Activated CD4-positive, alpha-beta T cell treated with anti-CD3 and anti-CD28 coated beads for 36 hours (primary cell): ENCODE data around the gene NMRK1. TPM values are rescaled to one million over a fixed set of nuclear protein-coding genes. Genes with fewer than 3 reads are reported as not detected.
A peak's percentile ranks its signal among the peaks of the same experiment; 100 is the strongest.

Source experiments
- ATAC-seq: fragments of 200-7000 bp; cut with Tn5 transposase; one replicate; pipeline ENCODE4 v1.10.0; 2021; ENCODE audit warnings: mild to moderate bottlenecking, moderate library complexity
- CTCF ChIA-PET: fragments of 350-600 bp; sonication (Branson Sonifier 250); formaldehyde crosslinking; loops from one replicate; lab custom pipeline; 2021; ENCODE audit warnings: antibody characterized with exemption; lab: Charles Lee
- POLR2A ChIA-PET: fragments of 350-600 bp; sonication (Branson Sonifier 250); formaldehyde crosslinking; loops from one replicate; lab custom pipeline; 2021; ENCODE audit warnings: antibody characterized with exemption, inconsistent platforms; lab: Charles Lee
- DNase-seq: peaks from one replicate; pipeline ENCODE4 v3.0.0-alpha.2; 2020
- H3K27ac Mint-ChIP-seq: one replicate; pipeline ENCODE4 v1.8.0; 2021; ENCODE audit warnings: mixed read lengths
- H3K27me3 Mint-ChIP-seq: one replicate; pipeline ENCODE4 v1.8.0; 2021; ENCODE audit warnings: mixed read lengths
- H3K36me3 Mint-ChIP-seq: one replicate; pipeline ENCODE4 v1.8.0; 2021; ENCODE audit warnings: low read depth, mixed read lengths
- H3K4me1 Mint-ChIP-seq: one replicate; pipeline ENCODE4 v1.8.0; 2021; ENCODE audit warnings: mixed read lengths
- H3K4me3 Mint-ChIP-seq: one replicate; pipeline ENCODE4 v1.8.0; 2021; ENCODE audit warnings: mild to moderate bottlenecking, moderate library complexity, mixed read lengths
- H3K9me3 Mint-ChIP-seq: one replicate; pipeline ENCODE4 v1.8.0; 2021; ENCODE audit warnings: low read depth, mixed read lengths
- intact Hi-C, 2 experiments: fragments of 100-400 bp; cut with DNase I in 1 of 2; cut with micrococcal nuclease in 1 of 2; formaldehyde crosslinking; loops; one replicate each; pipeline versions ENCODE4 v1.14.2 to v1.15.1; 2022 to 2024; cut with DNase I, micrococcal nuclease
- total RNA-seq, 2 experiments: library from RNA; stranded (reverse); gene quantifications; one replicate each; pipeline ENCODE4 v1.2.3, GENCODE V29; 2021

Gene NMRK1
- total RNA-seq, 2 experiments from 2014 or later = 20.9 to 29.2 TPM

DNA sequence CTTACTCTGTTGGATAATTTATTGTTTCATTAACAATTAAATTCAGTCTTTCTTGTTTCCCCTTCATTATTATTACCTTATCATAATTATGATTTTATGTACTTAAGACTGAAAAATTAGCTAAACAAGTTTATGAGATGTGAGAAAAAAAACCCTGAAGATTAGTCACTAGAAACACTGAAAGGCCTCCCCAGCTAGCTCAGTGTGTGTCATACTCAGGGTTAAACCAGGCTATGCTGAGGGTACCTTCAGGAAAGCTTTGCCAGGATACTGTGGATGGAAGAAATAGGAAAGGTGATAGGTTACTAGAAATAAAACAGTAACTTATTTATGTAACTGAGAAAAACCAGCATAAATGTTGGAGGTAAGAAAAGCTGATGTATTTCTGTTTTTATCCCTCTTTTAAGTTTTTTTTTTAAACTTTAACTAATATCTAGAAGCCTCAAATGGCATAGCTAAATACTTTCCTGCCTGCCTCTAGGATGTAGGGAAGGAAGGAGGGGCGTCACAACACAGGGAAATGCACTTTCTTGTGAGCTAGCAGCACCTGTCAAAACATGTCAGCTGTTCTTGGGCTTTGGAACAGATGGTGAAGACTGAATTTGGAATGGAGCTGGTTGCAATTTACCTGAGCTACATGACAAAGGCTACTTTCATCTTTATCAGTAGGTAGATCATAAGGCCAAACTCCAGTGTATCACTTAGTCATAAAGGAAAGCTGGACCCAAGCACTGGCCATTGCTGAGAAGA lies 24.2 kb downstream of the NMRK1 start:
- Mint-ChIP-seq H3K27me3 (no peaks in the 10 kb centered on the region), H3K4me1 (peaks cover 8% of the 10 kb centered on the region), H3K36me3 (peaks cover 26% of the 10 kb centered on the region), H3K4me3 (no peak overlapping the region), H3K9me3 (no peaks in the 10 kb centered on the region), H3K27ac (peak overlapping the region; percentile 51)
- ChIA-PET POLR2A (interaction anchor here (1.1 kb wide), 1 partner anchor 35 kb away, joined by 4 read pairs; the partner anchor contains the start of gene CARNMT1), CTCF (interaction anchor here (0.6 to 1.4 kb wide), 4 partner anchors 14 to 290 kb away, joined by 3 read pairs; no protein-coding TSS in a partner anchor)
- DNase-seq (no peak), ATAC-seq (peak; percentile 39)
- intact Hi-C loops = no loop called here

- CTCF ChIA-PET = interaction anchor here (1.5 kb wide), 1 partner anchor 10 kb away, joined by 3 read pairs; no protein-coding TSS in a partner anchor
Observed at GRCh38 chr9:75061169-75061568, 26.8 kb downstream of the NMRK1 start.

GRCh38 chr9:75054368-75055001 lies 33.5 kb downstream of the NMRK1 start:
- ATAC-seq = no peak
- Mint-ChIP-seq H3K4me3 (no peak overlapping the region), H3K27ac (no peak overlapping the region), H3K9me3 (no peaks in the 10 kb centered on the region), H3K4me1 (no peaks in the 10 kb centered on the region), H3K27me3 (no peaks in the 10 kb centered on the region), H3K36me3 (peaks cover 3% of the 10 kb centered on the region)
- intact Hi-C loops = no loop called here
- ChIA-PET CTCF (interaction anchor here (1.0 kb wide), 1 partner anchor 308 kb away, joined by 3 read pairs; no protein-coding TSS in a partner anchor), POLR2A (no interaction called here)
- no peak for DNase-seq

More at GRCh38 chr9:75061169-75061568, 26.8 kb downstream of the NMRK1 start:
- H3K9me3 Mint-ChIP-seq = no peaks in the 10 kb centered on the region
- peaks cover 4% of the 10 kb centered on the region for H3K4me1 Mint-ChIP-seq
- H3K27ac Mint-ChIP-seq = no peak overlapping the region
- ATAC-seq (no peak), DNase-seq (no peak)
- no peaks in the 10 kb centered on the region for H3K27me3 Mint-ChIP-seq
- POLR2A ChIA-PET = no interaction called here
- H3K4me3 Mint-ChIP-seq = no peak overlapping the region
- H3K36me3 Mint-ChIP-seq = peaks cover 19% of the 10 kb centered on the region
- intact Hi-C loops = no loop called here

GRCh38 chr9:75053869-75054268 lies 34.1 kb downstream of the NMRK1 start:
- CTCF ChIA-PET = no interaction called here
- no peaks in the 10 kb centered on the region for H3K4me1 Mint-ChIP-seq
- POLR2A ChIA-PET = no interaction called here
- H3K9me3 Mint-ChIP-seq = no peaks in the 10 kb centered on the region
- H3K4me3 Mint-ChIP-seq = no peak overlapping the region
- H3K27me3 Mint-ChIP-seq = no peaks in the 10 kb centered on the region
- H3K36me3 Mint-ChIP-seq = no peaks in the 10 kb centered on the region
- H3K27ac Mint-ChIP-seq = no peak overlapping the region
- ATAC-seq (no peak), DNase-seq (no peak)
- intact Hi-C loops = no loop called here

DNA sequence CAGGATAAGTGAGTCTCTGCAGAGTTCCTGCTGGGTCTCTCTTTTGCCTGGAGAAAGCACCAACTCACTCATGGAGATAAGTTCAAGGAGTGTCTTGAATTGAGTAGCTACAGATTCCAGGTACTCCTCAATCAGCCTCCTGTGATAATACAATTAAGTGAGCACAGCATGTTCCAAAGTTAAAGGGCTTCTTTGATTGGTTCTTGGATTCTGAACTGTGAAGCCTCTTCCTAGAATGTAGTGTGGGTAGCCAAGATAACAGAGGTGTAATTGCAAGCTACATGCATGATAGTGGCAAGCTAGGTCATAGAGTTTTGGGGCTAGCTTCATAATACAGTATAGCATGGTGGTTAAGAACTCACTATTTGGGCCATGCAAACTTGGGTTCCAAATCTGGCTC lies 36.7 kb downstream of the NMRK1 start:
- H3K27me3 Mint-ChIP-seq = no peaks in the 10 kb centered on the region
- H3K27ac Mint-ChIP-seq = no peak overlapping the region
- no peaks in the 10 kb centered on the region for H3K9me3 Mint-ChIP-seq
- H3K4me3 Mint-ChIP-seq = no peak overlapping the region
- ChIA-PET POLR2A (no interaction called here), CTCF (no interaction called here)
- H3K4me1 Mint-ChIP-seq = no peaks in the 10 kb centered on the region
- H3K36me3 Mint-ChIP-seq = no peaks in the 10 kb centered on the region
- ATAC-seq (no peak), DNase-seq (no peak)
- intact Hi-C loops = no loop called here

DNA sequence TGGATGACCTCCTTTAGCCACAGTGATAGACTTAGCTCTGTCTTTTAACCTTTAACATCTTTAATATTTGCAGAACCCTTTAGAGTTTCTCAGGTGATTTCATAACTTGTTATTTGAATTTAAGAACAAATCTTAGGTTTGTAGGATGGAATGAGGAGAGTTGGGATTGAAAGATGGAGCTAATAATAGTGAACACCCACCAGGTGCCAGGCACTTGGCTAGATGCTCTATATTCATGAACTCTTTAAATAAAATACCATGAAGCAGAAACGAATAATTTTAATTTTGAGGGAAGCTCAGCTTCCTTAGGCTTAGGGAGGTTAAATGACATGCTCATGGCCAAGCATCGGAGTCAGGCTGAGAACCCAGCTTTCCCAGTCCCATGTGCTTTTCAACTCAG lies 40.4 kb downstream of the NMRK1 start:
- intact Hi-C loops = no loop called here
- peaks cover 8% of the 10 kb centered on the region for H3K27me3 Mint-ChIP-seq

GRCh38 chr9:75046725-75047345 lies 41.1 kb downstream of the NMRK1 start:
- ChIA-PET POLR2A (no interaction called here), CTCF (interaction anchor here (0.7 to 1.9 kb wide), 4 partner anchors 9 to 269 kb away, joined by 3 to 5 read pairs (median 4); no protein-coding TSS in a partner anchor)
- no peak overlapping the region for H3K4me3 Mint-ChIP-seq
- no peaks in the 10 kb centered on the region for H3K36me3 Mint-ChIP-seq
- no peaks in the 10 kb centered on the region for H3K9me3 Mint-ChIP-seq
- ATAC-seq = no peak
- DNase-seq = no peak
- H3K27me3 Mint-ChIP-seq = peaks cover 8% of the 10 kb centered on the region
- H3K27ac Mint-ChIP-seq = no peak overlapping the region
- H3K4me1 Mint-ChIP-seq = no peaks in the 10 kb centered on the region
- intact Hi-C loops = no loop called here

More for the DNA sequence above, 40.4 kb downstream of the NMRK1 start:
- H3K27ac Mint-ChIP-seq = no peak overlapping the region
- H3K36me3 Mint-ChIP-seq = no peaks in the 10 kb centered on the region
- ChIA-PET CTCF (interaction anchor here (0.5 to 1.9 kb wide), 3 partner anchors 22 to 96 kb away, joined by 3 to 5 read pairs (median 3); no protein-coding TSS in a partner anchor), POLR2A (no interaction called here)
- H3K9me3 Mint-ChIP-seq = no peaks in the 10 kb centered on the region
- no peaks in the 10 kb centered on the region for H3K4me1 Mint-ChIP-seq
- DNase-seq (no peak), ATAC-seq (no peak)
- no peak overlapping the region for H3K4me3 Mint-ChIP-seq

GRCh38 chr9:75041041-75041440 lies 46.9 kb downstream of the NMRK1 start:
- ATAC-seq (no peak), DNase-seq (no peak)
- intact Hi-C loops = no loop called here
- Mint-ChIP-seq H3K4me3 (no peak overlapping the region), H3K4me1 (peaks cover 5% of the 10 kb centered on the region), H3K27ac (no peak overlapping the region), H3K9me3 (no peaks in the 10 kb centered on the region), H3K27me3 (peaks cover 8% of the 10 kb centered on the region), H3K36me3 (no peaks in the 10 kb centered on the region)
- ChIA-PET CTCF (interaction anchor here (0.6 to 0.7 kb wide), 2 partner anchors 33 to 324 kb away, joined by 3 read pairs; no protein-coding TSS in a partner anchor), POLR2A (interaction anchor here (0.6 kb wide), 1 partner anchor 36 kb away, joined by 5 read pairs; no protein-coding TSS in a partner anchor)

DNA sequence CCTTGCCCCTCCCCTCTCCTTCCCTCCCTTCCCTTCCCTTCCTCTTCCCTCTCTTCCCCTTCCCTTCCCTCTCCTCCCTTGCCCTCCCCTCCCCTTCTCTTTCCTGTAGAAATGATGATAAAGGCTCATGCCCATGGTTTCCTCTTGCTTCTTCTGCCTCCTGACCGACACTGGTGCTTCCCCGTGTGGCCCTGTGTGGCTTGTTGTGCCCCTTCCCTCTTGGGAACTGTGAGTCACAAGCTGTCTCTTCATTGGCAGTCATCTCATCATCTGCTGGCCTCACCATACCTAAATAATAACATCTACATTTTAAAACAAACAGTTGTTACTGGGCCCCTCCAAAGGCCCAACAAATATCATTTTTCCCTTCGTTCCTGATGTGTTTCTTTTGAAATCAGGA lies 48.2 kb downstream of the NMRK1 start:
- no peak overlapping the region for H3K4me3 Mint-ChIP-seq
- POLR2A ChIA-PET = no interaction called here
- DNase-seq (peak; percentile 56), ATAC-seq (peak; percentile 80)
- no peaks in the 10 kb centered on the region for H3K36me3 Mint-ChIP-seq
- no peaks in the 10 kb centered on the region for H3K9me3 Mint-ChIP-seq
- CTCF ChIA-PET = interaction anchor here (1.7 kb wide), 1 partner anchor 13 kb away, joined by 3 read pairs; no protein-coding TSS in a partner anchor
- H3K4me1 Mint-ChIP-seq = peaks cover 5% of the 10 kb centered on the region
- intact Hi-C loops = no loop called here
- H3K27me3 Mint-ChIP-seq = peaks cover 3% of the 10 kb centered on the region
- H3K27ac Mint-ChIP-seq = no peak overlapping the region

- H3K27me3 Mint-ChIP-seq = peaks cover 3% of the 10 kb centered on the region
- ATAC-seq = no peak
- no peak overlapping the region for H3K4me3 Mint-ChIP-seq
- H3K36me3 Mint-ChIP-seq = no peaks in the 10 kb centered on the region
- ChIA-PET CTCF (interaction anchor here (0.6 to 1.7 kb wide), 3 partner anchors 8 to 13 kb away, joined by 3 to 4 read pairs (median 3); partner anchors contain the start of gene CARNMT1), POLR2A (no interaction called here)
- peaks cover 5% of the 10 kb centered on the region for H3K4me1 Mint-ChIP-seq
- intact Hi-C loops = no loop called here
- no peak overlapping the region for H3K27ac Mint-ChIP-seq
- H3K9me3 Mint-ChIP-seq = no peaks in the 10 kb centered on the region
- DNase-seq = no peak
Observed at GRCh38 chr9:75039009-75039408, 48.9 kb downstream of the NMRK1 start.

DNA sequence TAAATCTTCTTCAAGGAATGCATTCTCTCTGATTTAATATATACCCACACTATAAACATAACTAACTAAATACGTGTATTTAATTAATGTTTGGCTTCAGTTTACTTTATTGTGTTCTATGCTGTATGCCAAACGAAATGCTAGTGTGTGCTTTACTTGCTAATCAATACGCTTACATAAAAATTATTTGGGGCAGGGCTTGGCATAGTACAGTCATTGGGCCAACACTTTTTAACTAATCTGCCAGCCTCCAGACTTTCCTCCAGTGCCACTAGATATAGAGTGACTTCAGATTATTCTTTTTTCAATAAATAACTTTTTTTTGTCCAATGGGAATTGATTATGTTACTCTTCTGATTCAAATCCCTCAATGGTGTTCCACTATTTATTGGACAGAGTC lies 51.2 kb downstream of the NMRK1 start:
- ATAC-seq = no peak
- H3K36me3 Mint-ChIP-seq = no peaks in the 10 kb centered on the region
- H3K9me3 Mint-ChIP-seq = no peaks in the 10 kb centered on the region
- no peak for DNase-seq
- H3K27me3 Mint-ChIP-seq = peaks cover 3% of the 10 kb centered on the region
- H3K4me1 Mint-ChIP-seq = peaks cover 5% of the 10 kb centered on the region
- H3K4me3 Mint-ChIP-seq = no peak overlapping the region
- ChIA-PET CTCF (interaction anchor here (1.3 kb wide), 1 partner anchor 10 kb away, joined by 3 read pairs; no protein-coding TSS in a partner anchor), POLR2A (no interaction called here)
- intact Hi-C loops = no loop called here
- H3K27ac Mint-ChIP-seq = no peak overlapping the region
